Measurements from ENCODE around the gene VTA1. TPM values are rescaled to one million over a fixed set of nuclear protein-coding genes. Genes with fewer than 3 reads are reported as not detected.
A peak's percentile ranks its signal among the peaks of the same experiment; 100 is the strongest.

VTA1 gene
- polyA plus RNA-seq, 3 donors: 15.9 to 97.3 (median 74.8) TPM

GRCh38 chr6:142112451-142113061 lies 34.5 kb upstream of the VTA1 start:
- Mint-ChIP-seq H3K27ac (no peak overlapping the region), H3K27me3 (ENCODE audit: low read depth in 3 of 3) (peaks cover 0 to 4% (median 2%) of the 10 kb centered on the region in 3 donors), H3K9me3 (peaks cover 0 to 3% (median 0%) of the 10 kb centered on the region in 7 donors), H3K4me1 (no peaks in the 10 kb centered on the region), H3K36me3 (no peaks in the 10 kb centered on the region), H3K4me3 (no peak overlapping the region)
- DNase-seq: peak; percentile 18 to 42 (median 35)
- H3K27ac ChIP-seq (ENCODE audit: low read depth in 1 of 2, low read length in 2 of 2): no peak overlapping the region
- H3K27me3 ChIP-seq (ENCODE audit: control insufficient read depth in 2 of 2, insufficient read depth in 2 of 2, low read length in 2 of 2): no peaks in the 10 kb centered on the region
- H3K79me2 ChIP-seq (ENCODE audit: insufficient read depth, low read length): no peaks in the 10 kb centered on the region
- H2AFZ ChIP-seq (ENCODE audit: insufficient read depth, low read depth, low read length, poor library complexity, severe bottlenecking): no peak overlapping the region
- H3K9ac ChIP-seq (ENCODE audit: insufficient read depth, low read length, poor library complexity, severe bottlenecking): no peak overlapping the region
- no peaks in the 10 kb centered on the region for H4K20me1 ChIP-seq (ENCODE audit: insufficient read depth, low read length)
- no CpG with 5 or more reads among the region's 4 CpGs for WGBS (ENCODE audit: insufficient coverage)
- H3K4me2 ChIP-seq (replicated peaks; ENCODE audit: extremely low read depth, low read length, poor library complexity, severe bottlenecking): no peak overlapping the region
- TF ChIP-seq, protein P1, sequence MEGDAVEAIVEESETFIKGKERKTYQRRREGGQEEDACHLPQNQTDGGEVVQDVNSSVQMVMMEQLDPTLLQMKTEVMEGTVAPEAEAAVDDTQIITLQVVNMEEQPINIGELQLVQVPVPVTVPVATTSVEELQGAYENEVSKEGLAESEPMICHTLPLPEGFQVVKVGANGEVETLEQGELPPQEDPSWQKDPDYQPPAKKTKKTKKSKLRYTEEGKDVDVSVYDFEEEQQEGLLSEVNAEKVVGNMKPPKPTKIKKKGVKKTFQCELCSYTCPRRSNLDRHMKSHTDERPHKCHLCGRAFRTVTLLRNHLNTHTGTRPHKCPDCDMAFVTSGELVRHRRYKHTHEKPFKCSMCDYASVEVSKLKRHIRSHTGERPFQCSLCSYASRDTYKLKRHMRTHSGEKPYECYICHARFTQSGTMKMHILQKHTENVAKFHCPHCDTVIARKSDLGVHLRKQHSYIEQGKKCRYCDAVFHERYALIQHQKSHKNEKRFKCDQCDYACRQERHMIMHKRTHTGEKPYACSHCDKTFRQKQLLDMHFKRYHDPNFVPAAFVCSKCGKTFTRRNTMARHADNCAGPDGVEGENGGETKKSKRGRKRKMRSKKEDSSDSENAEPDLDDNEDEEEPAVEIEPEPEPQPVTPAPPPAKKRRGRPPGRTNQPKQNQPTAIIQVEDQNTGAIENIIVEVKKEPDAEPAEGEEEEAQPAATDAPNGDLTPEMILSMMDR (IDR thresholded peaks at IDR 0.05): peak; percentile 87
- H3K4me3 ChIP-seq (replicated peaks in 1 of 3; ENCODE audit: low read depth in 2 of 3, low read length in 3 of 3): no peak overlapping the region
- intact Hi-C loops (cut with micrococcal nuclease): no loop called here
- no peaks in the 10 kb centered on the region for H3K9me3 ChIP-seq (replicated peaks in 1 of 2; ENCODE audit: control insufficient read depth in 1 of 2, insufficient read depth in 1 of 2, low read length in 2 of 2)
- no peaks in the 10 kb centered on the region for H3K4me1 ChIP-seq (ENCODE audit: control insufficient read depth in 1 of 2, insufficient read depth in 2 of 2, low read length in 2 of 2)
- H3K36me3 ChIP-seq (replicated peaks in 1 of 2; ENCODE audit: control insufficient read depth in 1 of 2, insufficient read depth in 2 of 2, low read length in 2 of 2): no peaks in the 10 kb centered on the region

- H3K4me3 ChIP-seq (replicated peaks in 1 of 3; ENCODE audit: low read depth in 2 of 3, low read length in 3 of 3): no peak overlapping the region
- Mint-ChIP-seq H3K27me3 (ENCODE audit: low read depth in 3 of 3) (peaks cover 0 to 2% (median 2%) of the 10 kb centered on the region in 3 donors), H3K27ac (no peak overlapping the region), H3K4me3 (no peak overlapping the region), H3K36me3 (no peaks in the 10 kb centered on the region), H3K9me3 (peaks cover 0 to 2% (median 0%) of the 10 kb centered on the region in 7 donors), H3K4me1 (no peaks in the 10 kb centered on the region)
- no peaks in the 10 kb centered on the region for H4K20me1 ChIP-seq (ENCODE audit: insufficient read depth, low read length)
- H3K4me1 ChIP-seq (ENCODE audit: control insufficient read depth in 1 of 2, insufficient read depth in 2 of 2, low read length in 2 of 2): no peaks in the 10 kb centered on the region
- H3K27ac ChIP-seq (ENCODE audit: low read depth in 1 of 2, low read length in 2 of 2): no peak overlapping the region
- H3K4me2 ChIP-seq (replicated peaks; ENCODE audit: extremely low read depth, low read length, poor library complexity, severe bottlenecking): no peak overlapping the region
- no peak overlapping the region for H3K9ac ChIP-seq (ENCODE audit: insufficient read depth, low read length, poor library complexity, severe bottlenecking)
- intact Hi-C loops (cut with micrococcal nuclease): no loop called here
- H3K79me2 ChIP-seq (ENCODE audit: insufficient read depth, low read length): no peaks in the 10 kb centered on the region
- no peak overlapping the region for H2AFZ ChIP-seq (ENCODE audit: insufficient read depth, low read depth, low read length, poor library complexity, severe bottlenecking)
- H3K36me3 ChIP-seq (replicated peaks in 1 of 2; ENCODE audit: control insufficient read depth in 1 of 2, insufficient read depth in 2 of 2, low read length in 2 of 2): no peaks in the 10 kb centered on the region
- DNase-seq: no peak
- TF ChIP-seq, protein P1 (IDR thresholded peaks at IDR 0.05): no peak
- no CpG with 5 or more reads among the region's 2 CpGs for WGBS (ENCODE audit: insufficient coverage)
- H3K27me3 ChIP-seq (ENCODE audit: control insufficient read depth in 2 of 2, insufficient read depth in 2 of 2, low read length in 2 of 2): no peaks in the 10 kb centered on the region
- no peaks in the 10 kb centered on the region for H3K9me3 ChIP-seq (replicated peaks in 1 of 2; ENCODE audit: control insufficient read depth in 1 of 2, insufficient read depth in 1 of 2, low read length in 2 of 2)
These were observed 29.7 kb upstream of the VTA1 start for GRCh38 chr6:142117366-142117765.
